GM10266 (cell line): ENCODE data around the gene PYGB.

ENCODE experiments used
- DNase-seq: peaks from one replicate; pipeline ENCODE4 v3.0.0; 2012; ENCODE audit errors: extremely low spot score
- CTCF ChIP-seq: IDR thresholded peaks from 2 replicates; pipeline ENCODE4 v1.5.1; 2012; ENCODE audit warnings: mild to moderate bottlenecking, low read depth; ENCODE audit not compliant: control insufficient read depth, insufficient read depth; ENCODE audit errors: missing control alignments

The PYGB gene

DNA sequence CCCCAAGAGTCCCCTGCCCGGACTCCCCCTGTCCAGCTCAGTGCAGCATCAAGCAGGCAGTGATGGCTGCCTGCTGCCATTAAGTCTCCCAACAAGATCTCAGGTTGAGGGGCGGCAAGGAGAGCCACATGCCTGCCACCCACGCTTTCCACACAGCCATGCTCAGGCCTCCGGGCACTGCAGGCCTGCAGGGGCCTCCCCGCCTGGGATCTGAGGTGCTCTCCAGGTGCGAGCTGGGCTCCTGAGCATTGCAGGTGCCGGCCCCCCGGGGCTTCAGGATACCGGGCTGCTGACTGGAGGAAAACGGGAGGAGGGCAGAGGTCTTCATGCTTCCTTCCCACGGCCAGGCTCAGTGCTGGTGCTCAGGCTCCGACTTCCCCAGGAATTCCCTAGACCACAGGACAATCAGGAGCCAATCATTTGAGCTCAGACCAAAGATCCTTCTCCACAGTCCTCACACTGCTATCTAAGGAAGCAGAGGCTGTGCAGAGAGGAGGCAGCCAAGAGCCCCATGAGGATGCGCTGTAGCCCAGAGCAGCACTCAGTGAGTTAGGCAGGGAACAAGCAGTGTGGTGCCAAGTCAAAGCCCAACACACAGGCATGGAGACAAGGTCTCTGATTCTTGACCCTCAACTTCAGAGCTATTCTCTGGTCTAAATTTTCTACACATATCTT, 52.7 kb downstream of the PYGB start:
- DNase-seq = no peak

GRCh38 chr20:25301357-25301920, 53.6 kb downstream of the PYGB start:
- TF ChIP-seq CTCF = no peak
- DNase-seq = no peak

More for the DNA sequence above, 52.7 kb downstream of the PYGB start:
- TF ChIP-seq CTCF = no peak

- DNase-seq = no peak
- TF ChIP-seq CTCF = no peak
These were observed 54.7 kb downstream of the PYGB start for GRCh38 chr20:25302596-25302995.

- no peak for DNase-seq
- no peak for TF ChIP-seq CTCF
These were observed 55.6 kb downstream of the PYGB start for GRCh38 chr20:25303292-25304024.

DNA sequence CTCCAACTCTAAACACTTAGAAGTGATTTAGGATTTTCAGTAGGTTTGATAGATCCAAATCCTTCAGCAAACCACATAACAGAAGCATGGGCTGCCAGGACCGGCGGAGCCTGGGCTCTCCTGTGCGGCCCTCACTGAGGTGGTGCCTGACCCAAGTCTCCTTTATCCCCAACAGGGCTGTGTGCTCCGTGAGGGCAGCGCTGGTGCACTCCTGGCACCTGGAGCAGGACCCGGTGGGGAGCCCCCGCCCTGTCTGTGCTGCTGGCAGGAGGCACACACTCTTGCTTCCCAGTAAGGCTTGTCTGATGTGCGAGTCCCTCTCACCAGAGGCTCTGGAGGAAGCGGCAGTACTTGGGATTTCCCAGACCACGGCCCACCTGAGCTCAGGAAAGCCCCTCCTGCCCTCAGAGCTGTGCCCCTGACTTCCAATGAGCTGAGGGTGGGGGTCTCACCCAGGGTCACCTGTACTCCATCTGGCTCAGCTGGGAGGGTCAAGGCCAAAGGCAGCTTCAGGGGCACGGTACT, 56.2 kb downstream of the PYGB start:
- TF ChIP-seq CTCF = no peak
- no peak for DNase-seq

DNA sequence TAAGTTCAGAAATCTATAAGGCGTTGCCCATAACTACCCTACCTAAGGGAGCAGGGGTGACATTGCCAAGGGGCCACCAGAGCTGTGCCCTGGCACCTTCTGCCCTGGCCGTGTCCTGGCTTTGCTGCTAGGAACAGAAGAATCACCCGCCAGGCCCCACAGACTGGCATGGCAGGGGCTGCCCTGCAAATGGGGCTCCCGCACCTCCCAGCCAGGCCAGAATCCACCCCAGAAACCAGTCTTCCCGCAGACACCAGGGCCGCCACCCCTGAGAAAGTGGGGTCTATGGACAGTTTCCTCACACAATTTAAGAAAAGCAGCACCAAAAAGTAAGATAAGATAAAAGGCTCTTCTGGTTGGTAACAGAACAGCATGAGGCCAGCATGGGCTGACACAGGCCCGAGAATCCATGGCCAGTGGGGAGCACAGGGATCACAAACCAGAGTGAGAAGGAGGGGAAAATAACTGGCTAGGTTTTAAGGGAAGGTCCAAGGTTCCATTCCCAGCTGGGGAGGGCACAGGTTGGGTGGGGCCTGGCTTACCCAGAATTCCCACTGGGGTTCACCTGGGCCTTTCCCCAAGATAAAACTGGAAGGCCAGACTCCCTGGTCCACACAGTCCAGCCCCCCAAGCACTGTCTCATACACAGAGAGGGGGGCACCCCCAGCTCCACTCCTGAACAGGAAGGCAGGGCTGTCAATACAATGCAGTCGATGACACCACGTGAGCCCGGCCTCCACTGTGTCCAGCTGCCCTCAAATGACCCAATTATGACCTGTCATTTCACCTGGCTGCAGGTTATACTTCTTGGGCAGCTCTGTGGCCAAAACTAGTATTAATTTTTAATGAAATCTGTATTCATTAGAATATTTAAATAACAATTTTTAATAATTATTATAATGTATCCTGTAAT, 59.4 kb downstream of the PYGB start:
- DNase-seq = no peak
- TF ChIP-seq CTCF = no peak
